ENCODE results near the gene ECHS1. TPM values are rescaled to one million over a fixed set of nuclear protein-coding genes. Genes with fewer than 3 reads are reported as not detected.

ECHS1 gene
- total RNA-seq, 1 donor from 2014 or later = 37.7 TPM

DNA sequence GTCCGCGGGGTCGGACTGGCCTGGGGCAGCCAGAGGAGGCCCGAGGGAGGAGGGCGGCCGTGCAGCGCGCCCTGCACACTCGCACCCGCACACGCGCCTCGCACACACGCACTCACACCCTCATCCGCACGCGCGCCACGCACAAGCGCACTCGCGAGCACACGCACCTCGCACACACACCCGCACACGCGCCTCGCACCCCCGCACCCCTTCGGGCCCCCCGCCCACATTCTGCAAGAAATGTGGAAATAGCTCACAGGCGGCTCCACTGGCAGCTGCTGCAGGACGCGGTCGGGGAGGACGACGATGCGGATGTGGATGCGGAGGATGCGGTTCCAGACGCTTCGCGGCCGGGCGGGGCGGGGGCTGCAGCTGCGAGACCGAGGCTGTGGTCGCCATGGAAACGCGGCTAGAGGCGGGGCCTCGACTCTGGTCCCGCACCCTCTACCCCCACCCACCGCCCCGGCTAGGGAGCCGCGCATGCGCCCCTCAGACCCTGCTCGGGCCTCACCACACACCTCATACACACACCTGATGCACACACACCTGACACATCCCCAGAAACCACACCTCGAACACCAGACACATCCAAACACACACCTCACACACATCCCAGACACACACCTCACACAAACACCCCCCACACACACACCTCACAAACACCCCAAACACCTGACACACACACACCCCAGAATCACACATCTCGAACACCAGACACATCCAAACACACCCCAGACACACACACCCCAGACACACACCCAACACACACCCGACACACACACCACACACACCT, 36.4 kb downstream of the ECHS1 start, which contains the start of gene CALY:
CALY (minus strand) TSS at position 320 of the 793 bp plus-strand sequence. CDS start 7,907 bp downstream, outside the sequence.
- no peaks in the 10 kb centered on the region for H3K9me3 Mint-ChIP-seq
- peaks cover 6% of the 10 kb centered on the region for H3K4me1 Mint-ChIP-seq
- no peaks in the 10 kb centered on the region for H3K36me3 Mint-ChIP-seq (ENCODE audit: low read depth)
- intact Hi-C loops (cut with micrococcal nuclease) = loop anchor here (2.0 kb wide), 1 partner anchor 20 kb away; no protein-coding TSS in a partner anchor
- peak within 1 kb of the TSS; percentile 65 for H3K4me3 Mint-ChIP-seq
- ChIA-PET POLR2A (interaction anchor here (0.6 to 1.7 kb wide), 2 partner anchors 21 to 35 kb away, joined by 4 to 8 read pairs; partner anchors contain the start of gene FUOM), CTCF (no interaction called here)
- TF ChIP-seq CTCF (IDR thresholded peaks at IDR 0.05) = no peak
- no peak within 1 kb of the TSS for H3K27ac Mint-ChIP-seq
- peaks cover 17% of the 10 kb centered on the region for H3K27me3 Mint-ChIP-seq
- DNase-seq = peak; percentile 55
- peak; percentile 40 for ATAC-seq (ENCODE audit: low read depth)

GRCh38 chr10:133336118-133336576, 37.0 kb downstream of the ECHS1 start:
- ChIA-PET POLR2A (interaction anchor here (0.6 to 1.7 kb wide), 2 partner anchors 22 to 34 kb away, joined by 4 to 8 read pairs; partner anchors contain the start of gene FUOM), CTCF (no interaction called here)
- no peak overlapping the region for H3K27ac Mint-ChIP-seq
- no peak for TF ChIP-seq CTCF (IDR thresholded peaks at IDR 0.05)
- peaks cover 11% of the 10 kb centered on the region for H3K27me3 Mint-ChIP-seq
- H3K4me3 Mint-ChIP-seq = no peak overlapping the region
- H3K36me3 Mint-ChIP-seq (ENCODE audit: low read depth) = no peaks in the 10 kb centered on the region
- intact Hi-C loops (cut with micrococcal nuclease) = loop anchor here (2.0 kb wide), 1 partner anchor 21 kb away; no protein-coding TSS in a partner anchor
- no peak for ATAC-seq (ENCODE audit: low read depth)
- DNase-seq = no peak
- no peaks in the 10 kb centered on the region for H3K9me3 Mint-ChIP-seq
- H3K4me1 Mint-ChIP-seq = peaks cover 6% of the 10 kb centered on the region

DNA sequence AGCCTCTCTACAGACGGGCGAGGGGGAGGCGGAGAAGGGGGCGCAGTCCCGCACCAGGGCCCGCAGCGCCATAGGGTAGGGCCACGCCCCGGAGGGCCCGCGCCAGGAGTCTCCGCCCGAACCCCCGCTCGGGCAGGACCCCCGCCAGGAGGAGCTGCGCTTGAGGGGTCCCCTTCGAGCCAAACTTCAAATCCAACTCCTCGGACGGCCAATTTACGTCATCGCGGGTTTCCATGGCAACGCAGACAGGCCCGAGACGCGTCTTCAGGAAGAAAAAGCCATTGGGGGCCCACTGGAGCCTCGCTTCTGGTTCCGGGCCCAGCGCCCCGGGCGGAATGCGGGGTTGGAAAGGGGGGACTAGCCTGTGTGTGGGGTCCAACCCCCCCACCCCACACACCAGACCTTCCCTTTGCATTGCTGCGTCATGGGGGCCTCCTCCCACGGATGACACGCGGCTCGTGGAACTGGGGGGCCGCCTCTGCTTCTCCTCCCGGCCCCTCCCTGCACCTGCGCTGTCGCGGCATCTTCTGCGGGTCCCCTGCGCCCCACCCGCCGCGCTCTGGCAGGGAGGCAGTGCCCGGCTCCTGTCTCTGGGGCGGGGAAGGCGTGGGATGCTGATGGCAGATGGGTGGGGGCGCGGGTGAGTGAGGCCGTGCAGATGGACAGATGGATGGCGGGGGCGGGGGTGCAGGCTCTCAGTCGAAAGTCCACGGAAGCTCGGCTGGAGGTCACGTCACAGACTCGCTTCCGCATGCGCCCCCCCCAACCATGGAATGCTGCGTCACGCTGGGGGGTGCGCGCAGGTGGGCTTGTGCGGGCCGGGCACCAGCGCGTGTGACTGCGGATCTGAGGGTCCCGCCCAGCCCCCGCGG, 37.7 kb downstream of the ECHS1 start:
- TF ChIP-seq CTCF (IDR thresholded peaks at IDR 0.05) = no peak
- H3K4me3 Mint-ChIP-seq = peak overlapping the region; percentile 65
- peaks cover 7% of the 10 kb centered on the region for H3K27me3 Mint-ChIP-seq
- peak; percentile 49 for ATAC-seq (ENCODE audit: low read depth)
- H3K4me1 Mint-ChIP-seq = peaks cover 6% of the 10 kb centered on the region
- H3K36me3 Mint-ChIP-seq (ENCODE audit: low read depth) = no peaks in the 10 kb centered on the region
- H3K27ac Mint-ChIP-seq = no peak overlapping the region
- ChIA-PET CTCF (no interaction called here), POLR2A (interaction anchor here (0.6 to 1.7 kb wide), 4 partner anchors 23 to 580 kb away, joined by 3 to 8 read pairs (median 3); partner anchors contain the start of gene FUOM)
- peak; percentile 54 for DNase-seq
- intact Hi-C loops (cut with micrococcal nuclease) = loop anchor here (2.0 kb wide), 2 partner anchors 21 to 53 kb away; no protein-coding TSS in a partner anchor
- H3K9me3 Mint-ChIP-seq = no peaks in the 10 kb centered on the region

DNA sequence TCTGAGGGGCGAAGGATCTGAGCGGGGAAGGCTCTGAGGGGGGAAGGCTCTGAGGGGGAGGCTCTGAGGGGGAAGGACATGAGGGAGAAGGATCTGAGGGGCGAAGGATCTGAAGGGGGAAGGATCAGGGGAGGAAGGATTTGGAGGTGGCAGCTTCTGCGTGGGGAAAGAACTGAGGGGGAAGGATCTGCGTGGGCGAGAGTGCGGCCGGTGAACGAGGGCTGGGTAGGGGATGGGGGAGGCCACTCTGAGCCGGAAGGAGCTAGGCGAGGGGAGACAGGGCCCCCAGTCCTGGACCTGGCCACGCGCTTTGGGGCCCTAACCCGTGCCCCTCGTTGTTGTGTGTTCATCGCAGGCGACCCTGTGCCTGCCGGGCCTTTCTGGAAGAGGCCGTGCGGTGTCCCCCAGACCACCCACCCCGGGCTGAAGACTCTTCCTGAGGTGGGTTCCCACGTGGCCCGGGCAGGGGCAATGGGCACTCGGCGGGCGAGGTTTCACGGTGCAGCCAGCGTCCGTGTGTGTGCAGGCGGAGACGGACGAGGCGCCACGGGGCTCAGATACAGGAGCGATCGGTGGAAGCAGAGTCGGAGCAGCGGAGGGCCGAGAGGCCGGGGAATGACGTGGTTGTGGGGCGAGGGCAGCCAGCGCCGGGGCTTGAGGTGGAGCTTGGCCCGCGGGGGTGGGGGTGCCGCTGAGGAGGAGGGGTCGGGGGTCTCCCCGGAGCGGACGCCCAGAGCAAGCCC, 38.5 kb downstream of the ECHS1 start:
- no peaks in the 10 kb centered on the region for H3K36me3 Mint-ChIP-seq (ENCODE audit: low read depth)
- no peaks in the 10 kb centered on the region for H3K9me3 Mint-ChIP-seq
- ATAC-seq (ENCODE audit: low read depth) (peak; percentile 23), DNase-seq (no peak)
- peak overlapping the region; percentile 83 for H3K4me3 Mint-ChIP-seq
- peaks cover 9% of the 10 kb centered on the region for H3K4me1 Mint-ChIP-seq
- CTCF ChIA-PET = no interaction called here
- no peak for TF ChIP-seq CTCF (IDR thresholded peaks at IDR 0.05)
- H3K27me3 Mint-ChIP-seq = peaks cover 7% of the 10 kb centered on the region
- POLR2A ChIA-PET = interaction anchor here (0.6 to 0.7 kb wide), 2 partner anchors 35 to 580 kb away, joined by 3 read pairs; no protein-coding TSS in a partner anchor
- H3K27ac Mint-ChIP-seq = no peak overlapping the region
- intact Hi-C loops (cut with micrococcal nuclease) = loop anchor here (2.0 kb wide), 1 partner anchor 54 kb away; no protein-coding TSS in a partner anchor
